ENCODE measurements around the gene CUEDC1. TPM values are rescaled to one million over a fixed set of nuclear protein-coding genes. Genes with fewer than 3 reads are reported as not detected.

CUEDC1 gene
- total and polyA plus RNA-seq, 9 of the 15 experiments (the other 6 are each of a cell fraction or from before 2014, with no cell fraction given), result 0.20 to 4.1 (median 1.6) TPM; not detected in 1

GRCh38 chr17:57881143-57881542, 74.1 kb downstream of the CUEDC1 start:
- ChIA-PET POLR2A (interaction anchor here (0.5 to 1.1 kb wide), 2 partner anchors 21 to 166 kb away, joined by 3 read pairs; no protein-coding TSS in a partner anchor), CTCF (ENCODE audit: low intra/inter-chr PET ratio) (no interaction called here)
- BruUV-seq (replicated peaks), result no TSS peak
- H3K4me2 ChIP-seq (ENCODE audit: insufficient read depth, low read length), result no peak overlapping the region
- H3K4me3 ChIP-seq, result no peak overlapping the region
- H3K9ac ChIP-seq (ENCODE audit: insufficient read depth in 1 of 2, low read depth in 2 of 2, low read length in 2 of 2), result no peak overlapping the region
- no peaks in the 10 kb centered on the region for H3K9me3 ChIP-seq (replicated peaks; ENCODE audit: control insufficient read depth, insufficient read depth, low read depth, low read length)
- H4K20me1 ChIP-seq (replicated peaks; ENCODE audit: control insufficient read depth, insufficient read depth, low read length), result no peaks in the 10 kb centered on the region
- H3K4me1 ChIP-seq (replicated peaks in 1 of 2; ENCODE audit: control insufficient read depth in 2 of 2, insufficient read depth in 2 of 2, low read length in 2 of 2), result peaks cover 0 to 8% of the 10 kb centered on the region in 2 experiments; a peak in 2 of 5 replicates
- no peak overlapping the region for H3K27ac ChIP-seq (ENCODE audit: extremely low read depth, low read depth, low read length)
- DNase-seq (ENCODE audit: extremely low read depth in 1 of 4, low spot score in 3 of 4) (no peak), ATAC-seq (no peak), FAIRE-seq (no peak)
- in situ Hi-C loops (cut with MboI) (no loop called here), intact Hi-C loops (cut with micrococcal nuclease) (no loop called here)
- WGBS (ENCODE audit: insufficient coverage, low coverage, missing lambda C conversion rate), result 42% methylated on average over 8 of the region's 8 CpGs
- peaks cover 22 to 55% of the 10 kb centered on the region in 2 experiments for H3K27me3 ChIP-seq (ENCODE audit: control insufficient read depth in 2 of 2, insufficient read depth in 2 of 2, low read length in 2 of 2)
- H3K9me1 ChIP-seq (ENCODE audit: control insufficient read depth, insufficient read depth, low read length), result no peaks in the 10 kb centered on the region
- no peaks in the 10 kb centered on the region for H3K36me3 ChIP-seq (ENCODE audit: control insufficient read depth, insufficient read depth, low read length)
- no peak overlapping the region for H2AFZ ChIP-seq (ENCODE audit: low read depth, low read length)
- no peaks in the 10 kb centered on the region for H3K79me2 ChIP-seq (ENCODE audit: control insufficient read depth, insufficient read depth, low read length)
- TF ChIP-seq PRPF4 (IDR thresholded peaks at IDR 0.05; ENCODE audit: insufficient read depth, low read depth, low read length, poor library complexity, severe bottlenecking), result no peak
- no peak for TF ChIP-seq NR4A1 (CRISPR knock-in tag; IDR thresholded peaks at IDR 0.05)
- no peak for TF ChIP-seq NR4A1 (tag; IDR thresholded peaks at IDR 0.05)
- TF ChIP-seq HMGN3 (IDR thresholded peaks at IDR 0.05; ENCODE audit: borderline replicate concordance, extremely low read depth, insufficient read length, low read depth, low read length), result no peak
- TF ChIP-seq SMARCB1 (IDR thresholded peaks at IDR 0.05; ENCODE audit: insufficient read length, low read depth), result no peak
- no peak for TF ChIP-seq FUS (optimal IDR thresholded peaks at IDR 0.05; ENCODE audit: low read depth, low read length)
- TF ChIP-seq, protein P1, sequence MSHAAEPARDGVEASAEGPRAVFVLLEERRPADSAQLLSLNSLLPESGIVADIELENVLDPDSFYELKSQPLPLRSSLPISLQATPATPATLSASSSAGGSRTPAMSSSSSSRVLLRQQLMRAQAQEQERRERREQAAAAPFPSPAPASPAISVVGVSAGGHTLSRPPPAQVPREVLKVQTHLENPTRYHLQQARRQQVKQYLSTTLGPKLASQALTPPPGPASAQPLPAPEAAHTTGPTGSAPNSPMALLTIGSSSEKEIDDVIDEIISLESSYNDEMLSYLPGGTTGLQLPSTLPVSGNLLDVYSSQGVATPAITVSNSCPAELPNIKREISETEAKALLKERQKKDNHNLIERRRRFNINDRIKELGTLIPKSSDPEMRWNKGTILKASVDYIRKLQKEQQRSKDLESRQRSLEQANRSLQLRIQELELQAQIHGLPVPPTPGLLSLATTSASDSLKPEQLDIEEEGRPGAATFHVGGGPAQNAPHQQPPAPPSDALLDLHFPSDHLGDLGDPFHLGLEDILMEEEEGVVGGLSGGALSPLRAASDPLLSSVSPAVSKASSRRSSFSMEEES (CRISPR knock-in tag; IDR thresholded peaks at IDR 0.05), result no peak
